Measurements from ENCODE around the gene ENO4.

DNA sequence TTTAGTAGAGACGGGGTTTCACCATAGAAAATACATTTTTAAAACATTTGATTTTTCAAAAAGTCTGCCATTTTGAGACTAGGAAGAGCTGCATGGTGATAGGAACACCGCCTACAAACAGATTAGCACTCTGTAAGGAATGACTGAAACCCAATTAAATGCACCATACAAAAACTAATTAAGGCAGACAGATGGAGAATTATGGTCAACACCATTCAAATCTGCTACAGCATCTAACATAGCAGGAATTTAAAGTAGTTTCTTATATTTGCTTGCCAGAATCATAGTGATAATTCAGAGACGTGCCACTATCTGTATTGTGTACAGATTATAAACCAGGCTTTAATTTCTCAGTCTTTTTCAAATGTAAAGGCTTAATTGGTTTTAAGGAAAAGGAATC is 68.2 kb downstream of the ENO4 start:
- no peak for TF ChIP-seq POLR2AphosphoS5 (IDR thresholded peaks at IDR 0.05)
- TF ChIP-seq, protein P1, sequence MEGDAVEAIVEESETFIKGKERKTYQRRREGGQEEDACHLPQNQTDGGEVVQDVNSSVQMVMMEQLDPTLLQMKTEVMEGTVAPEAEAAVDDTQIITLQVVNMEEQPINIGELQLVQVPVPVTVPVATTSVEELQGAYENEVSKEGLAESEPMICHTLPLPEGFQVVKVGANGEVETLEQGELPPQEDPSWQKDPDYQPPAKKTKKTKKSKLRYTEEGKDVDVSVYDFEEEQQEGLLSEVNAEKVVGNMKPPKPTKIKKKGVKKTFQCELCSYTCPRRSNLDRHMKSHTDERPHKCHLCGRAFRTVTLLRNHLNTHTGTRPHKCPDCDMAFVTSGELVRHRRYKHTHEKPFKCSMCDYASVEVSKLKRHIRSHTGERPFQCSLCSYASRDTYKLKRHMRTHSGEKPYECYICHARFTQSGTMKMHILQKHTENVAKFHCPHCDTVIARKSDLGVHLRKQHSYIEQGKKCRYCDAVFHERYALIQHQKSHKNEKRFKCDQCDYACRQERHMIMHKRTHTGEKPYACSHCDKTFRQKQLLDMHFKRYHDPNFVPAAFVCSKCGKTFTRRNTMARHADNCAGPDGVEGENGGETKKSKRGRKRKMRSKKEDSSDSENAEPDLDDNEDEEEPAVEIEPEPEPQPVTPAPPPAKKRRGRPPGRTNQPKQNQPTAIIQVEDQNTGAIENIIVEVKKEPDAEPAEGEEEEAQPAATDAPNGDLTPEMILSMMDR (IDR thresholded peaks at IDR 0.05), result no peak
